GM12878 (cell line): Measurements from ENCODE around the gene LMF1. TPM values are rescaled to one million over a fixed set of nuclear protein-coding genes. Genes with fewer than 3 reads are reported as not detected.

ENCODE experiments used
- ATAC-seq: fragments of 200-7000 bp; cut with Tn5 transposase; 3 replicates; pipeline ENCODE4 v1.9.1; 2020; ENCODE audit warnings: mild to moderate bottlenecking, moderate library complexity
- BruUV-seq: library from RNA; stranded (reverse); fragments of 400-500 nt; replicated peaks from 2 replicates; lab custom pipeline; 2021; lab: Mats Ljungman, UMichigan
- CTCF ChIA-PET: fragments of 300-600 bp; sonication (Branson Sonifier 250); formaldehyde crosslinking; extraction: SDS; loops from one replicate; lab custom pipeline; 2021; ENCODE audit warnings: inconsistent platforms; lab: Yijun Ruan, JAX
- POLR2A ChIA-PET: fragments of 350-600 bp; formaldehyde crosslinking; extraction: SDS; loops from one replicate; lab custom pipeline; 2021; ENCODE audit warnings: inconsistent platforms; lab: Charles Lee
- RAD21 ChIA-PET: fragments of 300-600 bp; sonication (Branson Sonifier 250); formaldehyde crosslinking; loops from one replicate; lab custom pipeline; 2023; ENCODE audit warnings: antibody characterized with exemption; ENCODE audit not compliant: unreplicated experiment; lab: Charles Lee
- SMC1A ChIA-PET: fragments of 300-600 bp; sonication (Branson Sonifier 250); formaldehyde crosslinking; loops from one replicate; lab custom pipeline; 2023; ENCODE audit not compliant: unreplicated experiment, uncharacterized antibody; lab: Charles Lee
- DNase-seq: peaks from one replicate; pipeline ENCODE4 v3.0.0-alpha.2; 2011; ENCODE audit warnings: low read depth, low spot score
- FAIRE-seq: peaks from 3 replicates; lab custom pipeline; 2011; peaks lifted over from hg19 to GRCh38; lab: Jason Lieb, UNC
- H2AFZ ChIP-seq: 2 replicates; pipeline ENCODE4 v1.6.0; 2011; ENCODE audit warnings: low read depth, low read length, control low read depth; ENCODE audit not compliant: control insufficient read depth
- H3K27ac ChIP-seq: 2 replicates; pipeline ENCODE4 v1.5.1; 2011; ENCODE audit warnings: control low read depth; ENCODE audit not compliant: control insufficient read depth, insufficient read depth
- H3K27me3 ChIP-seq, 2 experiments: replicated peaks in 1 of 2; 2 replicates each; pipeline versions ENCODE4 v1.6.0 to v1.6.1; 2011; ENCODE audit warnings: low read length in 1 of 2; ENCODE audit not compliant: control insufficient read depth in 2 of 2, insufficient read depth in 2 of 2
- H3K36me3 ChIP-seq, 2 experiments: 2 replicates each; pipeline ENCODE4 v1.5.1; 2011; ENCODE audit warnings: low read length in 1 of 2; ENCODE audit not compliant: control insufficient read depth in 2 of 2, insufficient read depth in 2 of 2
- H3K4me1 ChIP-seq: 2 replicates; pipeline ENCODE4 v1.6.1; 2011; ENCODE audit warnings: mild to moderate bottlenecking, low read length, moderate library complexity, mixed read lengths; ENCODE audit not compliant: control insufficient read depth, insufficient read depth
- H3K4me2 ChIP-seq: 2 replicates; pipeline ENCODE4 v1.6.0; 2011; ENCODE audit warnings: control low read depth; ENCODE audit not compliant: control insufficient read depth, insufficient read depth
- H3K4me3 ChIP-seq: fragments of 200-600 bp; sonication (generic); 2 replicates; pipeline ENCODE4 v1.5.1; 2016
- H3K79me2 ChIP-seq: 2 replicates; pipeline ENCODE4 v1.6.0; 2011; ENCODE audit warnings: low read length; ENCODE audit not compliant: control insufficient read depth, insufficient read depth
- H3K9ac ChIP-seq: 2 replicates; pipeline ENCODE4 v1.8.0; 2011; ENCODE audit warnings: low read length, control low read depth, mixed read lengths; ENCODE audit not compliant: control insufficient read depth, insufficient read depth
- H3K9me3 ChIP-seq: replicated peaks from 3 replicates; pipeline ENCODE4 v1.5.1; 2011; ENCODE audit warnings: mild to moderate bottlenecking, low read length; ENCODE audit not compliant: control insufficient read depth, insufficient read depth
- H4K20me1 ChIP-seq: 2 replicates; pipeline ENCODE4 v1.6.0; 2011; ENCODE audit not compliant: control insufficient read depth, insufficient read depth
- ATF7 ChIP-seq: fragments of 450-650 bp; IDR thresholded peaks from 2 replicates; pipeline ENCODE4 v1.6.1; 2016; ENCODE audit warnings: low read depth, mild to moderate bottlenecking
- BACH1 ChIP-seq: fragments of 450-650 bp; IDR thresholded peaks from 2 replicates; pipeline ENCODE4 v1.6.1; 2017; ENCODE audit warnings: mild to moderate bottlenecking, borderline replicate concordance
- EP300 ChIP-seq, 2 experiments: fragments of 150-350 bp in 1 of 2; IDR thresholded peaks; 2 replicates each; pipeline ENCODE4 v1.6.1; 2011 to 2012; ENCODE audit warnings: low read depth in 2 of 2, low read length in 2 of 2, borderline replicate concordance in 1 of 2, improper control_type of control experiment in 1 of 2, inconsistent platforms in 1 of 2; ENCODE audit not compliant: control insufficient read depth in 1 of 2
- FOXK2 ChIP-seq: fragments of 450-650 bp; IDR thresholded peaks from 2 replicates; pipeline ENCODE4 v1.6.1; 2017; ENCODE audit warnings: mild to moderate bottlenecking, moderate library complexity
- HDGF ChIP-seq: fragments of 450-650 bp; IDR thresholded peaks from 2 replicates; pipeline ENCODE4 v1.6.1; 2016; ENCODE audit warnings: antibody characterized with exemption
- IRF4 ChIP-seq: IDR thresholded peaks from 2 replicates; pipeline ENCODE4 v1.6.1; 2011; ENCODE audit warnings: low read depth, low read length
- JUNB ChIP-seq: IDR thresholded peaks from 2 replicates; pipeline ENCODE4 v1.6.1; 2016; ENCODE audit warnings: antibody characterized with exemption, mild to moderate bottlenecking
- KAT2A ChIP-seq: conservative IDR thresholded peaks from 2 replicates; pipeline ENCODE4 v1.6.1; 2011; ENCODE audit warnings: low read depth, low read length; ENCODE audit not compliant: control insufficient read depth
- MTA3 ChIP-seq: IDR thresholded peaks from 2 replicates; pipeline ENCODE4 v1.6.1; 2012; ENCODE audit warnings: low read length, inconsistent platforms, borderline replicate concordance
- NBN ChIP-seq: fragments of 450-650 bp; IDR thresholded peaks from 2 replicates; pipeline ENCODE4 v1.6.1; 2016
- PAX5 ChIP-seq: IDR thresholded peaks from 2 replicates; pipeline ENCODE4 v1.6.1; 2011; ENCODE audit warnings: low read depth, low read length, borderline replicate concordance
- PML ChIP-seq: IDR thresholded peaks from 2 replicates; pipeline ENCODE4 v1.6.1; 2012; ENCODE audit warnings: low read length, inconsistent platforms
- RCOR1 ChIP-seq: conservative IDR thresholded peaks from 2 replicates; pipeline ENCODE4 v1.6.1; 2012; ENCODE audit warnings: low read depth, low read length, improper control_type of control experiment
- SREBF1 ChIP-seq: IDR thresholded peaks from 2 replicates; pipeline ENCODE4 v1.6.1; 2012; ENCODE audit warnings: mild to moderate bottlenecking, low read length
- STAT1 ChIP-seq: fragments of 450-650 bp; conservative IDR thresholded peaks from 2 replicates; pipeline ENCODE4 v1.6.1; 2014; ENCODE audit warnings: antibody characterized with exemption, mild to moderate bottlenecking
- WRNIP1 ChIP-seq: IDR thresholded peaks from 2 replicates; pipeline ENCODE4 v1.6.1; 2011; ENCODE audit warnings: low read depth, low read length, improper control_type of control experiment, borderline replicate concordance
- ZBTB33 ChIP-seq: fragments of 450-650 bp; IDR thresholded peaks from 2 replicates; pipeline ENCODE4 v1.6.1; 2017; ENCODE audit warnings: mild to moderate bottlenecking
- ZNF592 ChIP-seq: fragments of 450-650 bp; IDR thresholded peaks from 2 replicates; pipeline ENCODE4 v1.6.1; 2017; ENCODE audit warnings: mild to moderate bottlenecking, moderate library complexity
- WGBS: methylation state at CpG from one replicate; pipeline ENCODE4 v1.1.6; 2016; ENCODE audit warnings: low lambda C conversion rate; ENCODE audit not compliant: insufficient replicate concordance, insufficient coverage; ENCODE audit errors: missing lambda C conversion rate; 5-methylcytosine and 5-hydroxymethylcytosine counted together
- in situ Hi-C: fragments of 300-500 bp; cut with MboI; formaldehyde crosslinking; loops from 9 replicates; pipeline ENCODE4 v1.14.3; 2018; ENCODE audit warnings: mixed read lengths
- intact Hi-C: fragments of 100-400 bp; cut with micrococcal nuclease; formaldehyde crosslinking; loops from one replicate; pipeline ENCODE4 v1.14.2; 2022; ENCODE audit not compliant: unreplicated experiment
- polyA plus RNA-seq, 11 experiments: library from polyadenylated mRNA; depleted of rRNA in 4 of 11; unstranded in 6 of 11; stranded (reverse) in 5 of 11; fragments of >200 nt; fragmentation: Nextera tagmentation in 4 of 11; fragmentation: Illumina TruSeq in 1 of 11; extraction: Ambion mirVana in 4 of 11; extraction: Trizol in 1 of 11; gene quantifications; 1 replicate in 1 of 11; 2 replicates in 10 of 11; pipeline versions ENCODE4 v1.2.1 to v1.2.3, GENCODE V29; 2011 to 2016; ENCODE audit warnings: inconsistent platforms in 2 of 11, missing spikeins in 2 of 11, low read depth in 1 of 11
- total RNA-seq, 4 experiments: library from RNA; depleted of rRNA in 3 of 4; stranded (reverse); fragments of >200 nt in 3 of 4; fragmentation: Illumina TruSeq in 1 of 4; extraction: Trizol in 1 of 4; gene quantifications; 2 replicates each; pipeline versions ENCODE4 v1.2.1 to v1.2.3, GENCODE V29; 2013 to 2021
- TF ChIP-seq, protein P1 (sequence below): IDR thresholded peaks from 2 replicates; pipeline ENCODE4 v1.6.1; 2012; ENCODE audit warnings: low read depth, low read length, improper control_type of control experiment

Gene LMF1
- total and polyA plus RNA-seq, 10 of the 15 experiments (the other 5 are each of a cell fraction or from before 2014, with no cell fraction given), result 0.18 to 3.2 (median 1.4) TPM; not detected in 1

DNA sequence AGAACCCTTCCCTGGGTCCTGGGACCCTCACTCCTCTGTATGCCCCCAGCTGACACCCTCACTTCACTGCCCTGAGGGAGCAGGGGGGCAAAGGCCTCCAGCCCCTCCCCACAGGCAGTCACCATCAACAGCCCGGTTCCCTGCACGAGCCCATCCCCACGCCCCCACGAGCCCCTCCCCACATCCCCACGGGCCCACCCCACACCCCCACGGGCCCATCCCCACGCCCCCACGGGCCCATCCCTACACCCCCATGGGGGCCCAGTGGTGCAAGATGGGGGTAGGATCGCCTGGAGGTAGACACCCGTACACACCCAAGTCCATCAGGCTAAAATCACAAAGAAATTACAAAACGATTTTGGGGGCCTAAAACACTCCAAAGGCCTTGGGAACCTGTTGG, 42.3 kb downstream of the LMF1 start (continued):
- TF ChIP-seq ZNF592, result no peak
- TF ChIP-seq, all 136 proteins: peak for 0

DNA sequence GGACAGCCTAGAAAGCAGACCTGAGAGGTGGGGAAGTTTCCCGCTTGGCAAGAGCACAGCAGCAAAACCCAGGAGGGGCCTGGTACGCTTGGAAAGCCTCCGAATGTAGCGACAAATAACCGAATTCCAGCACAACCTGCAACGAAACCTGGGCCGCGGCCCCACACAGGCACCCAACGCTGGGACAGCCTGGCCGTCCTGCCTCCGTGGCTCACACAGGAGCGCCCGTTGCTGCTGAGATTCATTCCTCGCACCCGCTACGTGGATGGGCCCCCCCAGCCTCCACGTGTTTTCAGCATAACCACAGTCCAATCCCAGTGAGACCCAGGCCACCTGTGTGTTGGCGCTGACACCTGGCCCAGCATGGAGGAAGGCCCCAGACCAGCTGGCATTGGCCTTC, 42.9 kb downstream of the LMF1 start:
- DNase-seq (no peak), FAIRE-seq (no peak), ATAC-seq (no peak)
- SMC1A ChIA-PET, result no interaction called here
- Histone ChIP-seq H3K27ac (no peak overlapping the region), H4K20me1 (no peaks in the 10 kb centered on the region), H3K4me2 (no peak overlapping the region), H3K27me3 (no peaks in the 10 kb centered on the region), H3K9ac (no peak overlapping the region), H3K36me3 (no peaks in the 10 kb centered on the region), H2AFZ (no peak overlapping the region), H3K79me2 (no peaks in the 10 kb centered on the region), H3K4me3 (no peak overlapping the region), H3K4me1 (no peaks in the 10 kb centered on the region), H3K9me3 (no peaks in the 10 kb centered on the region; the same call in 2 of the 3 replicates)
- POLR2A ChIA-PET, result no interaction called here
- in situ Hi-C loops (no loop called here), intact Hi-C loops (no loop called here)
- RAD21 ChIA-PET, result no interaction called here
- BruUV-seq, result no TSS peak
- CTCF ChIA-PET, result no interaction called here
- TF ChIP-seq BACH1, result no peak
- TF ChIP-seq FOXK2, result no peak
- TF ChIP-seq SREBF1, result no peak
- TF ChIP-seq RCOR1, result no peak
- TF ChIP-seq STAT1, result no peak
- no peak for TF ChIP-seq WRNIP1
- no peak for TF ChIP-seq ZBTB33
- TF ChIP-seq MTA3, result no peak
- TF ChIP-seq HDGF, result no peak
- TF ChIP-seq, protein P1, sequence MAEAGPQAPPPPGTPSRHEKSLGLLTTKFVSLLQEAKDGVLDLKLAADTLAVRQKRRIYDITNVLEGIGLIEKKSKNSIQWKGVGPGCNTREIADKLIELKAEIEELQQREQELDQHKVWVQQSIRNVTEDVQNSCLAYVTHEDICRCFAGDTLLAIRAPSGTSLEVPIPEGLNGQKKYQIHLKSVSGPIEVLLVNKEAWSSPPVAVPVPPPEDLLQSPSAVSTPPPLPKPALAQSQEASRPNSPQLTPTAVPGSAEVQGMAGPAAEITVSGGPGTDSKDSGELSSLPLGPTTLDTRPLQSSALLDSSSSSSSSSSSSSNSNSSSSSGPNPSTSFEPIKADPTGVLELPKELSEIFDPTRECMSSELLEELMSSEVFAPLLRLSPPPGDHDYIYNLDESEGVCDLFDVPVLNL, result no peak
- TF ChIP-seq PAX5, result no peak
- TF ChIP-seq ATF7, result no peak
- TF ChIP-seq PML, result no peak
- no peak for TF ChIP-seq KAT2A
- no peak for TF ChIP-seq EP300 (IDR thresholded peaks at IDR 0.05; ENCODE audit: borderline replicate concordance in 1 of 2, control insufficient read depth in 1 of 2, low read depth in 2 of 2, low read length in 2 of 2)
- TF ChIP-seq IRF4, result no peak
- TF ChIP-seq NBN, result no peak
- TF ChIP-seq JUNB, result no peak
- 72% methylated on average over 18 of the region's 18 CpGs for WGBS
